HL-60 (cell line): ENCODE results near the gene MYL6B.

Experiments
- DNase-seq, 2 experiments: peaks; one replicate each; pipeline ENCODE4 v3.0.0-alpha.2; 2010 to 2020; ENCODE audit warnings: low read depth in 1 of 2, low spot score in 1 of 2
- H3K27ac ChIP-seq: fragments of 250-450 bp; sonication (Bioruptor Pico); replicated peaks from 2 replicates; pipeline ENCODE4 v1.5.1; 2020; ENCODE audit warnings: mild to moderate bottlenecking, moderate library complexity
- H3K27me3 ChIP-seq: fragments of 250-450 bp; sonication (Bioruptor Pico); 2 replicates; pipeline ENCODE4 v1.5.1; 2021; ENCODE audit warnings: mild to moderate bottlenecking, moderate library complexity; ENCODE audit not compliant: insufficient read depth, poor library complexity, severe bottlenecking
- H3K4me3 ChIP-seq: replicated peaks from 2 replicates; pipeline ENCODE4 v1.5.1; 2011; ENCODE audit warnings: mild to moderate bottlenecking, control low read depth, low read length; ENCODE audit not compliant: insufficient read depth
- GABPA ChIP-seq: IDR thresholded peaks from 2 replicates; pipeline ENCODE4 v1.6.1; 2012; ENCODE audit warnings: low read depth
- POLR2AphosphoS5 ChIP-seq: IDR thresholded peaks from 2 replicates; pipeline ENCODE4 v1.6.1; 2012; ENCODE audit warnings: low read depth
- SPI1 ChIP-seq: IDR thresholded peaks from 2 replicates; pipeline ENCODE4 v1.6.1; 2012; ENCODE audit warnings: low read depth, mild to moderate bottlenecking, borderline replicate concordance
- TF ChIP-seq, protein P1 (sequence below): IDR thresholded peaks from one replicate; pipeline ENCODE4 v1.5.1; 2011; ENCODE audit warnings: low read length, control low read depth, inconsistent platforms; ENCODE audit not compliant: insufficient read depth
- TF ChIP-seq, protein P2 (sequence below): IDR thresholded peaks from 2 replicates; pipeline ENCODE4 v1.6.1; 2012; ENCODE audit warnings: low read depth; ENCODE audit not compliant: insufficient replicate concordance

Gene MYL6B

DNA sequence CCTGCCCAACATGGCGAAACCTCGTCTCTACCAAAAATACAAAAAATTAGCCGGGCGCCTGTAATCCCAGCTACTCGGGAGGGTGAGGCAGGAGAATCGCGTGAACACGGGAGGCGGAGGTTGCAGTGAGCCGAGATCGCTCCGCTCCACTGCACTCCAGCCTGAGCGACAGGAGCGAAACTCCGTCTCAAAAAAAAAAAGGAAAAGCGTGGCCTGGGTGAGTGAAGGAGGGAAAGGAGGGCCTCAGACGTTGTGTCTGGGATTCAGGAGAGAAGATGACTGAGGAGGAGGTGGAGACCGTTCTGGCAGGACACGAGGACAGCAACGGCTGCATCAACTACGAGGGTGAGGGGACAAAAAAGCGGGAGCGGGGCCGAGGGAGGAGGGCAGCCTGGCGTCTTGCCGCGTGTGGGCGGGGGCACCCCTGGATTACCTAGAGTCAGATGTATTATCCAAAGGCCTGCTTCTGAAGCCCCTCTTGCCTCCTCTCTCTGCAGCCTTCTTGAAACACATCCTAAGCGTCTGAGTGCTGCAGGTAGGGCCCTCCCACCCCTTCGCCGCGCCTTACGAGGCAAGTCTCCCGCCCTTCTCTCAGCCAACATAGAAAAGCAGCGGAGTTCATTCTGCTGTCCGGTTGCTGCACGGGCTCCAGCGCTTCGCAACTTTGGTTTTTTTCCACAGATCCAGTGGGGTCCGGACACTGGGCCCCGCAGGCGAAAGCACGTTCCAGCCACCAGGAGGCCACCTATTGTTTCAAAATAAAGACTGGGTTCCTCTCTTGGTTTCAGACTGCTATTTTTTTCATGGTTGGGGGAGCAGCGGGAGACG is 5.0 kb downstream of the MYL6B start:
- Histone ChIP-seq H3K4me3 (peak overlapping the region; percentile 64), H3K27ac (peak overlapping the region; percentile 96), H3K27me3 (no peaks in the 10 kb centered on the region)
- TF ChIP-seq, protein P1, sequence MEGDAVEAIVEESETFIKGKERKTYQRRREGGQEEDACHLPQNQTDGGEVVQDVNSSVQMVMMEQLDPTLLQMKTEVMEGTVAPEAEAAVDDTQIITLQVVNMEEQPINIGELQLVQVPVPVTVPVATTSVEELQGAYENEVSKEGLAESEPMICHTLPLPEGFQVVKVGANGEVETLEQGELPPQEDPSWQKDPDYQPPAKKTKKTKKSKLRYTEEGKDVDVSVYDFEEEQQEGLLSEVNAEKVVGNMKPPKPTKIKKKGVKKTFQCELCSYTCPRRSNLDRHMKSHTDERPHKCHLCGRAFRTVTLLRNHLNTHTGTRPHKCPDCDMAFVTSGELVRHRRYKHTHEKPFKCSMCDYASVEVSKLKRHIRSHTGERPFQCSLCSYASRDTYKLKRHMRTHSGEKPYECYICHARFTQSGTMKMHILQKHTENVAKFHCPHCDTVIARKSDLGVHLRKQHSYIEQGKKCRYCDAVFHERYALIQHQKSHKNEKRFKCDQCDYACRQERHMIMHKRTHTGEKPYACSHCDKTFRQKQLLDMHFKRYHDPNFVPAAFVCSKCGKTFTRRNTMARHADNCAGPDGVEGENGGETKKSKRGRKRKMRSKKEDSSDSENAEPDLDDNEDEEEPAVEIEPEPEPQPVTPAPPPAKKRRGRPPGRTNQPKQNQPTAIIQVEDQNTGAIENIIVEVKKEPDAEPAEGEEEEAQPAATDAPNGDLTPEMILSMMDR: peak; percentile 56
- TF ChIP-seq POLR2AphosphoS5: no peak; the same call in 1 of the 2 replicates
- no peak for TF ChIP-seq GABPA
- TF ChIP-seq, protein P2, sequence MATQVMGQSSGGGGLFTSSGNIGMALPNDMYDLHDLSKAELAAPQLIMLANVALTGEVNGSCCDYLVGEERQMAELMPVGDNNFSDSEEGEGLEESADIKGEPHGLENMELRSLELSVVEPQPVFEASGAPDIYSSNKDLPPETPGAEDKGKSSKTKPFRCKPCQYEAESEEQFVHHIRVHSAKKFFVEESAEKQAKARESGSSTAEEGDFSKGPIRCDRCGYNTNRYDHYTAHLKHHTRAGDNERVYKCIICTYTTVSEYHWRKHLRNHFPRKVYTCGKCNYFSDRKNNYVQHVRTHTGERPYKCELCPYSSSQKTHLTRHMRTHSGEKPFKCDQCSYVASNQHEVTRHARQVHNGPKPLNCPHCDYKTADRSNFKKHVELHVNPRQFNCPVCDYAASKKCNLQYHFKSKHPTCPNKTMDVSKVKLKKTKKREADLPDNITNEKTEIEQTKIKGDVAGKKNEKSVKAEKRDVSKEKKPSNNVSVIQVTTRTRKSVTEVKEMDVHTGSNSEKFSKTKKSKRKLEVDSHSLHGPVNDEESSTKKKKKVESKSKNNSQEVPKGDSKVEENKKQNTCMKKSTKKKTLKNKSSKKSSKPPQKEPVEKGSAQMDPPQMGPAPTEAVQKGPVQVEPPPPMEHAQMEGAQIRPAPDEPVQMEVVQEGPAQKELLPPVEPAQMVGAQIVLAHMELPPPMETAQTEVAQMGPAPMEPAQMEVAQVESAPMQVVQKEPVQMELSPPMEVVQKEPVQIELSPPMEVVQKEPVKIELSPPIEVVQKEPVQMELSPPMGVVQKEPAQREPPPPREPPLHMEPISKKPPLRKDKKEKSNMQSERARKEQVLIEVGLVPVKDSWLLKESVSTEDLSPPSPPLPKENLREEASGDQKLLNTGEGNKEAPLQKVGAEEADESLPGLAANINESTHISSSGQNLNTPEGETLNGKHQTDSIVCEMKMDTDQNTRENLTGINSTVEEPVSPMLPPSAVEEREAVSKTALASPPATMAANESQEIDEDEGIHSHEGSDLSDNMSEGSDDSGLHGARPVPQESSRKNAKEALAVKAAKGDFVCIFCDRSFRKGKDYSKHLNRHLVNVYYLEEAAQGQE: no peak
- TF ChIP-seq SPI1: peak; percentile 66; the same call in 1 of the 2 replicates
- DNase-seq: peak; percentile 82 to 85

DNA sequence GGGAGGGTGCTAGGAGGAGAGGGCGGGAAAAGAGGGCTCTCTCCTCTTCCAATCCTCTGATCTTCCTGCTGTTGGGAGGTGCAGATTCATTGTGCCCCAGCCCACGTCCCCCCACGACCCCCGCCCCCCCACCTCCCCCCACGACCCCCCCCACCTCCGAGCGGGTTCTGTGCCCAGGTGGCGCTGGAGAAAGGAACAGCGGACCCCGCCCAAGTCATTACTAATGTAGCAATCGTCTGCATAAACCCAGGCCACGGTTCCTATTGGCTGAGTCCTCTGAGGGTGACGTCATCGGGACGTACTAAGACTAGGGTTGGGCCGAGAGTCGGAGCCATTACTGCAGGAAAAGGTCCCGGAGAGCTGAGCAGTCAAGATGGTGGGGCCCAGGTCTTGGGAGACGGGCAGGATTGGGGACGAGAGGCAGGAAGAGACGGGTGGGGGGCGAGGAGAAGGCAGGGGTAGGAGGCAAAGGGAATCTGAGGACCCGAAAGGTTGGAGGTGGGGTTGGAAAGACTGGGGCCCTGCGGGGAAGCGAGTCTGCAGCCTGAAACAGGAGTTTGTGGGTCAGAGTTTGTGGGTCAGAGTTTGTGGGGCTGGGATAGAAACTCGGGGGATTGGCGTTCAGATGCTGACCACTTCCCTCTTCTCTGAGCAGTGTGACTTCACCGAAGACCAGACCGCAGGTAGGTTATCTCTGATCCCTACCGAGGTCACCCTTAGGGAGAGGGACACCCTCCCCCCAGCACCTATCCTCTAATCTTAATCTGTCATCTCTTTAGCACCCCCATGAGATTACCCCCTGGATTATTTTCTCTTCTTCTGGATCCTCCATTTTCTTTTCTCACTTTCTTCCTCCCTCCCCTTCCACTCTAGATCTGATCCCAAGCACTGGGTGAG is 5.9 kb downstream of the MYL6B start, which contains the start of gene MYL6:
Gene MYL6 (plus strand): TSS at position 331 of the 897 bp plus-strand sequence. CDS start 43 bp downstream, at position 374.
- peak; percentile 97 to 98 for DNase-seq
- peak within 1 kb of the TSS; percentile 96 for H3K27ac ChIP-seq
- TF ChIP-seq POLR2AphosphoS5 (peak; percentile 98), GABPA (no peak), SPI1 (peak; percentile 71; the same call in 1 of the 2 replicates)
- TF ChIP-seq, protein P1: no peak
- TF ChIP-seq, protein P2: peak; percentile 64
- no peaks in the 10 kb centered on the region for H3K27me3 ChIP-seq
- peak within 1 kb of the TSS; percentile 64 for H3K4me3 ChIP-seq

DNA sequence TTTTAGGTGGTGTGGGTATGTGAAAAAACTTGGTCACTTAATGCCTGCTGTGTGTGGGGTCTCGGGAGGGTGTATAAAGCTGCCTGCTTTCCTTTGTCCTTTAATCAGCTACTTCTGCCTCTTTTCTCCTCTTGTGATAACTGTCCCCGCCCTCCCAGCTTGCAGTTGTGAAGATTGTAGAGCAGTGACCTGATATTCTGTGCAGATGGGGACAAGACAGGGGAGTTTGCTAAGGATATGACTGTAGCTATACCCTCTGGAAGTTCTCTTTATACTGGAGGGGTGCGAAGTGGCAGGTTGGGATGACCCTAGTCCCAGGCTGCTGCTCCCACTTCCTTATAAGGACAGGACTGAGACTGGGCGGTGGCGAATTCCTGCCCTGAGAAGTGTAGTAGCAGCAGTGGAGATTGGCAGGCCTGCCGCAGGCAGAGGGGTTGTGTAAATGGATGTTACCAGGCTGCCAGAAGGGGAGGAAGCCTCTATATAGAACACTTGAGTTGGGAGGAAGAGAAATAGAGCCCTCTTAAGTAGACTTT is 6.6 kb downstream of the MYL6B start:
- TF ChIP-seq SPI1 (peak; percentile 32; the same call in 1 of the 2 replicates), POLR2AphosphoS5 (peak; percentile 35)
- TF ChIP-seq, protein P2: no peak
- DNase-seq: peak in 1 of 2 experiments; percentile 76
- Histone ChIP-seq H3K4me3 (peak overlapping the region; percentile 64), H3K27me3 (no peaks in the 10 kb centered on the region), H3K27ac (peak overlapping the region; percentile 96)
